Esophagus squamous epithelium (tissue), 5 donors: Measurements from ENCODE around the gene POC1B. TPM values are rescaled to one million over a fixed set of nuclear protein-coding genes. Genes with fewer than 3 reads are reported as not detected.
"Not testable (repeated sequence)": the region's sequence is repeated elsewhere in the genome, so short reads cannot be mapped to it uniquely, and the experiment has no call there.

ENCODE experiments used
- DNase-seq: peaks from one replicate; lab custom pipeline; 2025; lab: John Stamatoyannopoulos, UW
- H3K27ac ChIP-seq, 4 donors: fragments of 200-600 bp; sonication (generic); one replicate each; pipeline ENCODE4 v1.5.1; 2016 to 2019; ENCODE audit warnings: mild to moderate bottlenecking in 1 of 4
- H3K27me3 ChIP-seq, 4 donors: fragments of 200-600 bp; sonication (generic); 1 replicate in 3 of 4; 2 replicates in 1 of 4; pipeline versions ENCODE4 v1.5.1 to v1.6.0; 2017 to 2021; ENCODE audit warnings: antibody characterized with exemption in 1 of 4
- H3K36me3 ChIP-seq, 3 donors: fragments of 200-600 bp; sonication (generic); one replicate each; pipeline ENCODE4 v1.5.1; 2016 to 2019
- H3K4me1 ChIP-seq, 3 donors: fragments of 200-600 bp; sonication (generic); one replicate each; pipeline ENCODE4 v1.5.1; 2017 to 2019
- H3K4me3 ChIP-seq, 4 donors: fragments of 200-600 bp; sonication (generic); 1 replicate in 3 of 4; 2 replicates in 1 of 4; pipeline ENCODE4 v1.5.1; 2016 to 2019; ENCODE audit warnings: mild to moderate bottlenecking in 2 of 4, moderate library complexity in 1 of 4
- H3K9me3 ChIP-seq, 3 donors: fragments of 200-600 bp; sonication (generic); one replicate each; pipeline ENCODE4 v1.5.1; 2016 to 2019
- CTCF ChIP-seq, 6 experiments: fragments of 450-650 bp in 4 of 6; fragments of 200-600 bp in 2 of 6; sonication (generic) in 2 of 6; IDR thresholded peaks; one replicate each; pipeline ENCODE4 v1.5.1; 2016 to 2019; ENCODE audit warnings: antibody characterized with exemption in 6 of 6, mild to moderate bottlenecking in 4 of 6, moderate library complexity in 4 of 6
- POLR2A ChIP-seq, 4 donors: fragments of 450-650 bp; IDR thresholded peaks; one replicate each; pipeline ENCODE4 v1.6.1; 2017; ENCODE audit warnings: antibody characterized with exemption in 4 of 4, mild to moderate bottlenecking in 4 of 4, moderate library complexity in 3 of 4
- WGBS, 2 donors: methylation state at CpG; one replicate each; pipeline ENCODE4 v1.1.5; 2018; 5-methylcytosine and 5-hydroxymethylcytosine counted together
- intact Hi-C: fragments of 100-400 bp; cut with DNase I; formaldehyde crosslinking; loops from one replicate; pipeline ENCODE4 v1.15.0; 2022
- total RNA-seq, 4 donors: library from RNA; depleted of rRNA; stranded (reverse); fragments of >200 nt; gene quantifications; one replicate each; pipeline ENCODE4 v1.1.0, GENCODE V29; 2016
- donor health status: DM: yes; HTN: yes; CAD: no.

Gene POC1B
- total RNA-seq, 4 donors from 2014 or later, result 12.9 to 21.4 (median 15.3) TPM

DNA sequence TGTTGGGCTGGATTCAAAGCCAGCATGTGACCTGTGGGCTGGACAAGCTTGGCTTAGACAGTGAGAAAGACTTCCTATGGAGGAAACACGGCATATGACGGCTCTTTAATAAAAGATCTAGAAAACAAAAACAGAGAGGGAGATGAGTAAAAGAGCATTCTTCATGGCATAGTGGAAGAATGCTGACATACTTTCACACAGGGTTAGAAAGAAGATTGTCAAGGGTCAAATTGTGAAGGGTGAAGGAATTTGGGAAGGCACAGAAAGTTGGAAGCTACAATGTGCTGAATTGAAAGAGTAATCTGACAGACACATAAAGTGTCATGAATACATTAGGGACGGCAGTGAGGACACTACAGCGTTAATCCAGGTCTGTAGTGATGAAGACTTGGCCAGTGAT is 64.7 kb downstream of the POC1B start:
- intact Hi-C loops, result loop anchor here (5.0 to 10.0 kb wide), 2 partner anchors 404 to 446 kb away; no protein-coding TSS in a partner anchor
- Histone ChIP-seq H3K27ac (peak overlapping the region in 2 of 4 donors; percentile 60 to 70), H3K27me3 (no peaks in the 10 kb centered on the region), H3K36me3 (peaks cover 0 to 4% (median 0%) of the 10 kb centered on the region in 3 donors), H3K4me3 (peak overlapping the region in 1 of 4 donors; percentile 31), H3K4me1 (peaks cover 3 to 12% (median 3%) of the 10 kb centered on the region in 3 donors), H3K9me3 (no peaks in the 10 kb centered on the region)
- no peak for DNase-seq
- 58 to 62% methylated on average over 4 of the region's 4 CpGs for WGBS, 2 donors
- TF ChIP-seq POLR2A (IDR thresholded peaks at IDR 0.05) (no peak), CTCF (IDR thresholded peaks at IDR 0.05) (no peak)

DNA sequence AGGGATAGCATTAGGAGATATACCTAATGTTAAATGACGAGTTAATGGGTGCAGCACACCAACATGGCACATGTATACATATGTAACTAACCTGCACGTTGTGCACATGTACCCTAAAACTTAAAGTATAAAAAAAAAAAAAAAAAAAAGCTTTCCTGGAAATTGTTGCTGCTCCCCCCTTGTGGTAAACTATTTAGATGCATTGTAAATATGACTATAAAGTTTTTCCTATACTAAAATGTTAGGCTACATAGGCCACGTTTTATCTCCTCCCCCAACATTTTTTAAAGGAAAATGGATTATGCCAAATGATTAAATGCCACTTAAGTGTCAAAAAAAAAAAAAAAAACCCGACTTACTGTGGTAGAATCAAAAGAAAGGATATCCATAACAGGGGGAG is 66.6 kb downstream of the POC1B start:
- 48 to 51% methylated on average over 4 of the region's 4 CpGs for WGBS, 2 donors
- not testable (repeated sequence) for H3K27me3 ChIP-seq, H3K36me3 ChIP-seq, H3K9me3 ChIP-seq, H3K27ac ChIP-seq, H3K4me3 ChIP-seq, DNase-seq
- TF ChIP-seq CTCF (IDR thresholded peaks at IDR 0.05), result peak in 2 of 6 experiments; percentile 16 to 30
- intact Hi-C loops, result loop anchor here (10.0 kb wide), 1 partner anchor 104 kb away; the partner anchor contains the start of gene DUSP6
- H3K4me1 ChIP-seq, result peaks cover 4 to 16% (median 5%) of the 10 kb centered on the region in 3 donors

GRCh38 chr12:89456565-89456964 is 69.3 kb downstream of the POC1B start:
- no peaks in the 10 kb centered on the region for H3K9me3 ChIP-seq
- no peak overlapping the region for H3K4me3 ChIP-seq
- intact Hi-C loops, result loop anchor here (10.0 kb wide), 1 partner anchor 102 kb away; the partner anchor contains the start of gene DUSP6
- no peak overlapping the region for H3K27ac ChIP-seq
- no peaks in the 10 kb centered on the region for H3K36me3 ChIP-seq
- H3K27me3 ChIP-seq, result no peaks in the 10 kb centered on the region
- WGBS, 2 donors, result 74 to 84% methylated on average over 1 of the region's 1 CpG
- DNase-seq, result no peak
- TF ChIP-seq POLR2A (IDR thresholded peaks at IDR 0.05), result no peak
- no peak for TF ChIP-seq CTCF (IDR thresholded peaks at IDR 0.05)
- H3K4me1 ChIP-seq, result peaks cover 8 to 33% (median 9%) of the 10 kb centered on the region in 3 donors

DNA sequence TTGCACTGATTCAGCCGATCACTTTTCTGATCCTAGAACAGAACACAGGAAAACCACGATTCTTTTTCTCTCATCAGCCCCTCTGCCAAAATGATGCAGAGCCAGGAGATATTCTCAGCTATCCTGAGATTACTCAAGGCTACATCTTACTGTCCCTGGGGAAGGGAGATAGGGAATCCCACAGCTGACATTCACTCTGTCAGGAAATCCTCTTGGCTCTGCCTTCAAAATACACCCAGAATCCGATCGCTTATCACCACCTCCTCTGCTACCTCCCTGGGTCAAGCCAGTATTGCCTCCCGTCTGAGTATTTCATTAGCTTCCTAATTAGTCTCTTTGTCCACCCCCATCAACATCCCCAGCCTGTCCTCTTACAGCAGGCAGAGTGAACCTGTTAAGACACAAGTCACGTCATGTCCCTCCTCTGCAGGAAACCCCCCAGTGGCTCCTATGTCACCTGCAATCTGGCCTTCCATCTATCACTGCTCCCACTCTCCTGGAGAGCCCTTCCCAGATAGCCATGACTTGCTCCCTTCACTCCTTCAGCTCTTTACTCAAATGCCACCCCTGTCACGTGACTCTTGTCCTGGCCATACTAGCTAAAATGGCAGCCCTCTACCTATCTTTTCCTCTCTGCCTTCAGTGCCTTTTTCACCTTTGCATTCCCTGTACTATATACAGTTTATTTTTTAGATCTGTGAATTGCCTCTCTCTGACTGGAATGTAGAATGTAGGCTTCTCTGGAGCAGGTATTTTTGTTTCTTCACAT is 71.6 kb downstream of the POC1B start:
- peaks cover 4 to 30% (median 7%) of the 10 kb centered on the region in 3 donors for H3K4me1 ChIP-seq
- H3K9me3 ChIP-seq, result no peaks in the 10 kb centered on the region
- no peak overlapping the region for H3K4me3 ChIP-seq
- H3K36me3 ChIP-seq, result no peaks in the 10 kb centered on the region
- TF ChIP-seq CTCF (IDR thresholded peaks at IDR 0.05) (no peak), POLR2A (IDR thresholded peaks at IDR 0.05) (no peak)
- H3K27ac ChIP-seq, result peak overlapping the region; percentile 25 to 84 (median 65)
- DNase-seq, result no peak
- intact Hi-C loops, result loop anchor here (10.0 kb wide), 1 partner anchor 99 kb away; the partner anchor contains the start of gene DUSP6
- 43 to 73% methylated on average over 7 of the region's 7 CpGs for WGBS, 2 donors
- H3K27me3 ChIP-seq, result no peaks in the 10 kb centered on the region
